Left lung (tissue), 10 donors: ENCODE measurements around the gene KIAA0232. TPM values are rescaled to one million over a fixed set of nuclear protein-coding genes. Genes with fewer than 3 reads are reported as not detected.
"Not testable (repeated sequence)": the region's sequence is repeated elsewhere in the genome, so short reads cannot be mapped to it uniquely, and the experiment has no call there.

Experiments
- ATAC-seq: fragments of 200-7000 bp; cut with Tn5 transposase; one replicate; pipeline ENCODE4 v1.9.1; 2020; ENCODE audit warnings: moderate library complexity
- DNase-seq, 4 donors: peaks; one replicate each; pipeline ENCODE4 v3.0.0-alpha.2; 2013 to 2020
- H3K27ac ChIP-seq, 2 donors: fragments of 200-600 bp; sonication (generic) in 1 of 2; one replicate each; pipeline versions ENCODE4 v1.5.0 to v1.8.0; 2020 to 2021
- H3K27me3 ChIP-seq, 2 donors: fragments of 200-600 bp; sonication (generic) in 1 of 2; one replicate each; pipeline versions ENCODE4 v1.5.0 to v1.8.0; 2020 to 2021
- H3K36me3 ChIP-seq, 2 donors: fragments of 200-600 bp; sonication (generic) in 1 of 2; one replicate each; pipeline versions ENCODE4 v1.5.0 to v1.8.0; 2020 to 2021
- H3K4me1 ChIP-seq, 2 donors: fragments of 200-600 bp; one replicate each; pipeline ENCODE4 v1.8.0; 2021
- H3K4me3 ChIP-seq, 2 donors: fragments of 200-600 bp; sonication (generic) in 1 of 2; one replicate each; pipeline versions ENCODE4 v1.5.0 to v1.8.0; 2020 to 2021; ENCODE audit warnings: mild to moderate bottlenecking in 1 of 2
- H3K9me3 ChIP-seq, 2 donors: fragments of 200-600 bp; sonication (generic) in 1 of 2; one replicate each; pipeline versions ENCODE4 v1.5.0 to v1.8.0; 2020 to 2021
- intact Hi-C, 2 donors: fragments of 100-400 bp; cut with DNase I; formaldehyde crosslinking; loops; one replicate each; pipeline versions ENCODE4 v1.11.2 to v1.14.2; 2022
- polyA plus RNA-seq, 6 donors: library from polyadenylated mRNA; unstranded; fragments of 120-200 nt; gene quantifications; one replicate each; pipeline ENCODE4 v1.2.1, GENCODE V29; 2013; ENCODE audit not compliant: insufficient read length in 6 of 6
- total RNA-seq, 2 donors: library from RNA; stranded (reverse); fragmentation: NEBNext Ultra II Directional; extraction: Animal tissue kit (Norgen Biotek cat#: 25700); gene quantifications; one replicate each; pipeline ENCODE4 v1.2.1, GENCODE V29; 2021
- TF ChIP-seq, protein P1 (sequence below), 2 donors: fragments of 200-600 bp; sonication (generic) in 1 of 2; IDR thresholded peaks; one replicate each; pipeline versions ENCODE4 v1.5.0 to v1.8.0; 2021; ENCODE audit warnings: antibody characterized with exemption in 2 of 2
- donor health status: DM: no; HTN: yes; CAD: no.
- donor health status: DM: no; HTN: no; CAD: no.

The KIAA0232 gene
- total and polyA plus RNA-seq, 8 donors = 24.3 to 34.3 (median 29.1) TPM

GRCh38 chr4:6826781-6827508, 44.4 kb downstream of the KIAA0232 start:
- Histone ChIP-seq H3K27me3 (no peaks in the 10 kb centered on the region), H3K4me1 (no peaks in the 10 kb centered on the region), H3K36me3 (peaks cover 0 to 58% of the 10 kb centered on the region in 2 donors), H3K27ac (no peak overlapping the region), H3K9me3 (no peaks in the 10 kb centered on the region), H3K4me3 (no peak overlapping the region)
- intact Hi-C loops = no loop called here
- no peak for DNase-seq
- ATAC-seq = no peak
- TF ChIP-seq, protein P1, sequence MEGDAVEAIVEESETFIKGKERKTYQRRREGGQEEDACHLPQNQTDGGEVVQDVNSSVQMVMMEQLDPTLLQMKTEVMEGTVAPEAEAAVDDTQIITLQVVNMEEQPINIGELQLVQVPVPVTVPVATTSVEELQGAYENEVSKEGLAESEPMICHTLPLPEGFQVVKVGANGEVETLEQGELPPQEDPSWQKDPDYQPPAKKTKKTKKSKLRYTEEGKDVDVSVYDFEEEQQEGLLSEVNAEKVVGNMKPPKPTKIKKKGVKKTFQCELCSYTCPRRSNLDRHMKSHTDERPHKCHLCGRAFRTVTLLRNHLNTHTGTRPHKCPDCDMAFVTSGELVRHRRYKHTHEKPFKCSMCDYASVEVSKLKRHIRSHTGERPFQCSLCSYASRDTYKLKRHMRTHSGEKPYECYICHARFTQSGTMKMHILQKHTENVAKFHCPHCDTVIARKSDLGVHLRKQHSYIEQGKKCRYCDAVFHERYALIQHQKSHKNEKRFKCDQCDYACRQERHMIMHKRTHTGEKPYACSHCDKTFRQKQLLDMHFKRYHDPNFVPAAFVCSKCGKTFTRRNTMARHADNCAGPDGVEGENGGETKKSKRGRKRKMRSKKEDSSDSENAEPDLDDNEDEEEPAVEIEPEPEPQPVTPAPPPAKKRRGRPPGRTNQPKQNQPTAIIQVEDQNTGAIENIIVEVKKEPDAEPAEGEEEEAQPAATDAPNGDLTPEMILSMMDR (IDR thresholded peaks at IDR 0.05) = no peak

DNA sequence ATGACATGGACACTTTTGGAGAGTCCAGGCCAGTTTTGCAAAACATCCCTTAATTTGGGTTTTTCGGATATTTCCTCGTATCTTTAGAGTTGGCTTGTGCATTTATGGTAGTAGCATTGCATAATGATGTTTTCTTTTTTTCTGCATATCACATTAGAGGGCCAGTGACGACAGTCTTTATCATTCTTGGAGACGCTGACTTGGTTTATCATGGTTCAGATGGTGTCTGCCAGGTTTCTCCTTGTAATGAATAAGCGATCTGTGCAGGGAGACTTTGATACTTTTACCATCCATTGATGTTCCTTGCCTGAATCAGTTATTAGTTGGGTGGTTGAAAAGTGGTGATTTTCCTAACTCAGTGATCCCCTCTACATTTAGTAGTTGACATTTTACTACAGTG, 46.6 kb downstream of the KIAA0232 start:
- Histone ChIP-seq H3K27ac (no peak overlapping the region), H3K4me1 (no peaks in the 10 kb centered on the region), H3K9me3 (no peaks in the 10 kb centered on the region), H3K36me3 (peaks cover 0 to 70% of the 10 kb centered on the region in 2 donors), H3K4me3 (no peak overlapping the region), H3K27me3 (no peaks in the 10 kb centered on the region)
- TF ChIP-seq, protein P1 (IDR thresholded peaks at IDR 0.05) = no peak
- ATAC-seq (no peak), DNase-seq (no peak)
- intact Hi-C loops = no loop called here

DNA sequence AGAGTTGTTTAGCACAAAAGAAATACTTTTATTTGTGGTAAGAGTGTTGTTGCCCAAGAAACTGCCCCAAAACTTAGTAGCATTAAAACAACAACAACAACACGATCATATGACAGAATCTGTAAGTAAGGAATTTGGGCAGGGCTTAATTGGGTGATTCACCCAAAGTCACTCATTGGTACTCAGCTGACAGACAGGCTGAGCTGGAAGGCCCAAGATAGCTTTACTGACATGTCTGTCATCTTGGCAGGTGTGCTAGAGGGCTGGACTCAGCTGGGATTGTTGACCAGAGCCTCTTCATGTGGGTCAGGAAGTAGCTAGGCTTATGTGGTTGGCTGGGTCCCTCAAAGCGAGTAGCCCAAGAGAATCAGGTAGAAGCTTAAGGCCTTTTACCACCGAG, 52.3 kb downstream of the KIAA0232 start:
- intact Hi-C loops = no loop called here
- no peaks in the 10 kb centered on the region for H3K4me1 ChIP-seq
- ATAC-seq = peak; percentile 23

GRCh38 chr4:6835616-6836015, 53.1 kb downstream of the KIAA0232 start:
- H3K4me1 ChIP-seq, H3K27me3 ChIP-seq, H3K9me3 ChIP-seq, intact Hi-C loops, H3K4me3 ChIP-seq, ATAC-seq, H3K27ac ChIP-seq, DNase-seq: not testable (repeated sequence)
- H3K36me3 ChIP-seq = peaks cover 0 to 36% of the 10 kb centered on the region in 2 donors

More for the DNA sequence above, 52.3 kb downstream of the KIAA0232 start:
- peaks cover 0 to 42% of the 10 kb centered on the region in 2 donors for H3K36me3 ChIP-seq
- no peaks in the 10 kb centered on the region for H3K27me3 ChIP-seq
- TF ChIP-seq, protein P1 (IDR thresholded peaks at IDR 0.05) = no peak
- H3K27ac ChIP-seq = no peak overlapping the region
- DNase-seq = no peak
- no peaks in the 10 kb centered on the region for H3K9me3 ChIP-seq
- no peak overlapping the region for H3K4me3 ChIP-seq

- peak in 1 of 4 donors; percentile 72 for DNase-seq
- intact Hi-C loops = not testable (repeated sequence)
These were observed 54.6 kb downstream of the KIAA0232 start for GRCh38 chr4:6837106-6837505.

DNA sequence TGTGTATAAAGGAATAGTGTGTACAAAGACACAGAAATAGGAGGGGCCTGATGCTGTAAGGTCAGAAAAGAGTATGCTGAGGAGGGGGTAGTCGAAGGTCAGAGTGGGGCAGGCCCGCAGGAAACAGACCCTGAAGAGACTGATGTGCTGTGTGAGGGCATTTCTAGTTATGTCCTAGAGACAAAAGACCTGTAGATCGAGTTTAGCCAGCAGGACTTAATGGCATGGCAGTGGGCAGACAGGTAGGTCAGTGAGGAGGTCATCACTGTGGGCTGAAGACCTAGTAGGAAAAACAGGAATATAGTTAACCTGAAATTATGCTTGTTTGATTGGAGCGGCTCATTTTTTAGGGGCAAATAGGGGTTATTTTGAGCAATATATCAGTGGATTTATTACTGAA, 57.1 kb downstream of the KIAA0232 start:
- Histone ChIP-seq H3K4me1 (no peaks in the 10 kb centered on the region), H3K9me3 (no peaks in the 10 kb centered on the region), H3K27ac (no peak overlapping the region), H3K36me3 (peaks cover 0 to 29% of the 10 kb centered on the region in 2 donors), H3K4me3 (no peak overlapping the region), H3K27me3 (no peaks in the 10 kb centered on the region)
- ATAC-seq (no peak), DNase-seq (no peak)
- TF ChIP-seq, protein P1 (IDR thresholded peaks at IDR 0.05) = no peak
- intact Hi-C loops = no loop called here

More at GRCh38 chr4:6837106-6837505, 54.6 kb downstream of the KIAA0232 start:
- H3K27me3 ChIP-seq, H3K4me1 ChIP-seq, H3K4me3 ChIP-seq, ATAC-seq, H3K27ac ChIP-seq, H3K9me3 ChIP-seq: not testable (repeated sequence)
- H3K36me3 ChIP-seq = peaks cover 0 to 21% of the 10 kb centered on the region in 2 donors
